H1 (cell line): ENCODE results near the gene EWSR1. TPM values are rescaled to one million over a fixed set of nuclear protein-coding genes. Genes with fewer than 3 reads are reported as not detected.

Source experiments
- CTCF ChIA-PET: fragments of 300-600 bp; sonication (Branson Sonifier 250); formaldehyde crosslinking; loops from one replicate; lab custom pipeline; 2021; ENCODE audit not compliant: partially characterized antibody; lab: Charles Lee
- POLR2A ChIA-PET: fragments of 300-600 bp; sonication (Branson Sonifier 250); formaldehyde crosslinking; loops from one replicate; lab custom pipeline; 2021; ENCODE audit warnings: inconsistent platforms; ENCODE audit not compliant: partially characterized antibody; lab: Charles Lee
- DNase-seq, 2 experiments: peaks; one replicate each; pipeline versions ENCODE4 v3.0.0 to v3.0.0-alpha.2; 2010 to 2022; ENCODE audit warnings: low spot score in 2 of 2, low read depth in 1 of 2, mixed read lengths in 1 of 2
- FAIRE-seq: peaks from 2 replicates; lab custom pipeline; 2011; peaks lifted over from hg19 to GRCh38; lab: Jason Lieb, UNC
- H2AFZ ChIP-seq: 2 replicates; pipeline ENCODE4 v1.8.1; 2012; ENCODE audit warnings: low read length, inconsistent platforms
- H2AK5ac ChIP-seq: 2 replicates; pipeline ENCODE4 v1.6.1; 2013; ENCODE audit warnings: low read depth, low read length
- H2BK120ac ChIP-seq: replicated peaks from 2 replicates; pipeline ENCODE3; 2013; ENCODE audit warnings: low read depth, low read length, inconsistent platforms
- H2BK12ac ChIP-seq: 2 replicates; pipeline ENCODE4 v1.6.1; 2013; ENCODE audit warnings: low read depth, low read length
- H2BK15ac ChIP-seq: 2 replicates; pipeline ENCODE4 v1.6.1; 2013; ENCODE audit warnings: low read length
- H2BK20ac ChIP-seq: 2 replicates; pipeline ENCODE4 v1.6.1; 2013; ENCODE audit warnings: low read length
- H2BK5ac ChIP-seq: 2 replicates; pipeline ENCODE4 v1.6.1; 2013; ENCODE audit warnings: low read depth, low read length
- H3K14ac ChIP-seq: 2 replicates; pipeline ENCODE4 v1.6.1; 2013; ENCODE audit warnings: inconsistent platforms; ENCODE audit not compliant: insufficient read length
- H3K18ac ChIP-seq: 2 replicates; pipeline ENCODE4 v1.6.1; 2013; ENCODE audit warnings: low read length; ENCODE audit errors: extremely low read depth
- H3K23ac ChIP-seq: 2 replicates; pipeline ENCODE4 v1.6.1; 2013; ENCODE audit warnings: inconsistent platforms; ENCODE audit not compliant: insufficient read length
- H3K23me2 ChIP-seq: 2 replicates; pipeline ENCODE4 v1.6.1; 2013; ENCODE audit warnings: low read depth, low read length
- H3K27ac ChIP-seq: 2 replicates; pipeline ENCODE4 v1.6.1; 2011; ENCODE audit warnings: low read depth, low read length, inconsistent platforms
- H3K27me3 ChIP-seq, 4 experiments: replicated peaks in 1 of 4; 1 replicate in 1 of 4; 2 replicates in 3 of 4; pipeline versions ENCODE4 v1.6.1 to v1.8.1; 2011 to 2013; ENCODE audit warnings: low read length in 3 of 4, mild to moderate bottlenecking in 3 of 4, inconsistent platforms in 2 of 4, mixed read lengths in 2 of 4, moderate library complexity in 1 of 4; ENCODE audit not compliant: control insufficient read depth in 3 of 4, insufficient read depth in 3 of 4; ENCODE audit errors: extremely low read depth in 1 of 4
- H3K36me3 ChIP-seq, 4 experiments: 2 replicates each; pipeline versions ENCODE4 v1.6.1 to v1.8.1; 2011 to 2013; ENCODE audit warnings: mild to moderate bottlenecking in 4 of 4, low read length in 3 of 4, moderate library complexity in 2 of 4, control low read depth in 1 of 4, inconsistent platforms in 1 of 4; ENCODE audit not compliant: insufficient read depth in 4 of 4, control insufficient read depth in 2 of 4
- H3K4ac ChIP-seq: replicated peaks from 2 replicates; pipeline ENCODE3; 2013; ENCODE audit warnings: low read length, low read depth, mixed read lengths, inconsistent platforms; ENCODE audit not compliant: insufficient read length
- H3K4me1 ChIP-seq, 4 experiments: replicated peaks in 1 of 4; 1 replicate in 1 of 4; 2 replicates in 3 of 4; pipeline versions ENCODE4 v1.6.1 to v1.8.1; 2011 to 2013; ENCODE audit warnings: low read length in 3 of 4, inconsistent platforms in 2 of 4, mixed read lengths in 1 of 4; ENCODE audit not compliant: insufficient read depth in 4 of 4, control insufficient read depth in 3 of 4
- H3K4me2 ChIP-seq, 2 experiments: 2 replicates each; pipeline versions ENCODE4 v1.6.1 to v1.8.1; 2011 to 2013; ENCODE audit warnings: low read depth in 2 of 2, low read length in 2 of 2, control low read depth in 1 of 2, inconsistent platforms in 1 of 2, mild to moderate bottlenecking in 1 of 2; ENCODE audit not compliant: insufficient read depth in 1 of 2
- H3K4me3 ChIP-seq, 4 experiments: fragments of 200-600, 300-600 bp in 1 of 4; sonication (generic), shearing (Covaris generic), sonication (Bioruptor Twin) in 1 of 4; 2 replicates each; pipeline versions ENCODE4 v1.5.1 to v1.8.1; 2011 to 2016; ENCODE audit warnings: low read length in 4 of 4, low read depth in 3 of 4, control low read depth in 2 of 4, inconsistent platforms in 2 of 4, mild to moderate bottlenecking in 2 of 4, mixed read lengths in 1 of 4, moderate library complexity in 1 of 4; ENCODE audit not compliant: insufficient read depth in 2 of 4; ENCODE audit errors: extremely low read depth in 1 of 4
- H3K56ac ChIP-seq: replicated peaks from 2 replicates; pipeline ENCODE3; 2013; ENCODE audit warnings: low read depth, mild to moderate bottlenecking, mixed read lengths, low read length, inconsistent platforms; ENCODE audit not compliant: insufficient read length
- H3K79me1 ChIP-seq: 2 replicates; pipeline ENCODE4 v1.6.1; 2013; ENCODE audit warnings: low read depth, low read length, control low read depth
- H3K79me2 ChIP-seq, 2 experiments: 2 replicates each; pipeline versions ENCODE4 v1.6.1 to v1.8.1; 2012 to 2013; ENCODE audit warnings: low read length in 2 of 2, mild to moderate bottlenecking in 2 of 2, inconsistent platforms in 1 of 2; ENCODE audit not compliant: insufficient read depth in 2 of 2, control insufficient read depth in 1 of 2
- H3K9ac ChIP-seq, 4 experiments: replicated peaks in 1 of 4; 1 replicate in 1 of 4; 2 replicates in 3 of 4; pipeline versions ENCODE4 v1.6.1 to v1.8.1; 2011 to 2013; ENCODE audit warnings: low read depth in 3 of 4, low read length in 3 of 4, control low read depth in 2 of 4, mild to moderate bottlenecking in 2 of 4, moderate library complexity in 2 of 4, inconsistent platforms in 1 of 4; ENCODE audit errors: extremely low read depth in 1 of 4
- H3K9me3 ChIP-seq, 2 experiments: 2 replicates each; pipeline versions ENCODE4 v1.6.1 to v1.8.1; 2012 to 2013; ENCODE audit warnings: mild to moderate bottlenecking in 2 of 2, moderate library complexity in 2 of 2, control low read depth in 1 of 2, inconsistent platforms in 1 of 2, low read depth in 1 of 2, low read length in 1 of 2, mixed read lengths in 1 of 2; ENCODE audit not compliant: insufficient read depth in 2 of 2
- H4K20me1 ChIP-seq, 2 experiments: replicated peaks in 1 of 2; 2 replicates each; pipeline versions ENCODE3 to v1.8.1; 2011 to 2013; ENCODE audit warnings: inconsistent platforms in 2 of 2, low read length in 2 of 2, mild to moderate bottlenecking in 1 of 2; ENCODE audit not compliant: insufficient read depth in 2 of 2, control insufficient read depth in 1 of 2
- H4K5ac ChIP-seq: 2 replicates; pipeline ENCODE4 v1.6.1; 2013; ENCODE audit warnings: low read length, low read depth, mixed read lengths, inconsistent platforms; ENCODE audit not compliant: insufficient read length
- H4K8ac ChIP-seq: 2 replicates; pipeline ENCODE4 v1.8.0; 2013; ENCODE audit warnings: mild to moderate bottlenecking, moderate library complexity, low read length, inconsistent platforms; ENCODE audit not compliant: insufficient read depth; ENCODE audit errors: extremely low read depth
- H4K91ac ChIP-seq: replicated peaks from 2 replicates; pipeline ENCODE3; 2013; ENCODE audit warnings: low read length, mixed read lengths, inconsistent platforms; ENCODE audit not compliant: insufficient read length
- ATF2 ChIP-seq: IDR thresholded peaks from 2 replicates; pipeline ENCODE4 v1.6.1; 2012; ENCODE audit warnings: low read length, inconsistent platforms
- BCL11A ChIP-seq, 2 experiments: IDR thresholded peaks; one replicate each; pipeline ENCODE4 v1.6.1; 2011; ENCODE audit warnings: low read depth in 2 of 2, low read length in 2 of 2, mild to moderate bottlenecking in 2 of 2
- CBX5 ChIP-seq: fragments of 300-800, 300-1000 bp; sonication (generic); IDR thresholded peaks from 2 replicates; pipeline ENCODE4 v1.7.1; 2016; ENCODE audit warnings: antibody characterized with exemption, low read length, low read depth
- EZH2 ChIP-seq: fragments of 200-600 bp; sonication (generic); IDR thresholded peaks from 2 replicates; pipeline ENCODE4 v1.7.1; 2012; ENCODE audit warnings: low read depth, mild to moderate bottlenecking, moderate library complexity, low read length, inconsistent platforms; ENCODE audit not compliant: severe bottlenecking
- FOSL1 ChIP-seq: IDR thresholded peaks from 2 replicates; pipeline ENCODE4 v1.6.1; 2011; ENCODE audit warnings: mild to moderate bottlenecking, low read depth, low read length, moderate library complexity; ENCODE audit not compliant: insufficient read depth
- SAP30 ChIP-seq: fragments of 300-600 bp; sonication (generic); IDR thresholded peaks from 2 replicates; pipeline ENCODE4 v1.7.1; 2012; ENCODE audit warnings: low read length, moderate library complexity, mild to moderate bottlenecking, inconsistent platforms; ENCODE audit not compliant: insufficient read depth, insufficient replicate concordance
- SIRT6 ChIP-seq: IDR thresholded peaks from one replicate; pipeline ENCODE4 v1.7.1; 2012; ENCODE audit warnings: low read length, inconsistent platforms
- WGBS, 2 experiments: shearing (Covaris generic) in 1 of 2; methylation state at CpG; one replicate each; pipeline versions ENCODE4 v1.1.6 to v1.1.7; 2013 to 2015; ENCODE audit warnings: low lambda C conversion rate in 2 of 2, mixed read lengths in 2 of 2, inconsistent platforms in 1 of 2, low coverage in 1 of 2, missing lambda C conversion rate in 1 of 2; ENCODE audit not compliant: insufficient replicate concordance in 2 of 2, insufficient coverage in 1 of 2, insufficient read length in 1 of 2; ENCODE audit errors: extremely low coverage in 1 of 2, missing lambda C conversion rate in 1 of 2; 5-methylcytosine and 5-hydroxymethylcytosine counted together
- polyA plus RNA-seq, 7 experiments: library from polyadenylated mRNA; depleted of rRNA in 3 of 7; stranded (reverse) in 5 of 7; unstranded in 2 of 7; fragments of >200 nt in 5 of 7; fragments of 200-250 nt in 2 of 7; gene quantifications; 1 replicate in 5 of 7; 2 replicates in 1 of 7; 4 replicates in 1 of 7; pipeline versions ENCODE4 v1.2.1 to v1.2.3, GENCODE V29; 2011 to 2013; ENCODE audit warnings: missing spikeins in 2 of 7, mixed read lengths in 2 of 7
- total RNA-seq: library from RNA; stranded (reverse); fragmentation: NEBNext Ultra II Directional; extraction: Animal tissue kit (Norgen Biotek cat#: 25700); gene quantifications from 2 replicates; pipeline ENCODE4 v1.2.1, GENCODE V29; 2021

Gene EWSR1
- total and polyA plus RNA-seq, 2 of the 8 experiments (the other 6 are each of a cell fraction or from before 2014, with no cell fraction given): 387 to 930 TPM

- H3K9ac ChIP-seq: no peak overlapping the region
- no peak overlapping the region for H2BK15ac ChIP-seq
- H2BK20ac ChIP-seq: no peak overlapping the region
- H2BK5ac ChIP-seq: no peak overlapping the region
- peaks cover 3 to 4% of the 10 kb centered on the region in 2 experiments; a peak in 1 of 4 replicates for H3K9me3 ChIP-seq
- H4K91ac ChIP-seq: no peak overlapping the region
- H3K27ac ChIP-seq: no peak overlapping the region
- WGBS, 2 experiments: 92% methylated on average over 19 of the region's 19 CpGs; no CpG with 5 or more reads in 1 of the 2 experiments
- CTCF ChIA-PET: interaction anchor here (1.1 to 3.7 kb wide), 5 partner anchors 14 to 29 kb away, joined by 3 to 23 read pairs (median 5); no protein-coding TSS in a partner anchor
- H4K5ac ChIP-seq: no peak overlapping the region
- no peak overlapping the region for H2AK5ac ChIP-seq
- no peak overlapping the region for H3K4me3 ChIP-seq
- no peak overlapping the region for H3K14ac ChIP-seq
- H3K79me1 ChIP-seq: no peaks in the 10 kb centered on the region
- H3K27me3 ChIP-seq: no peaks in the 10 kb centered on the region
- no peaks in the 10 kb centered on the region for H3K79me2 ChIP-seq
- no peak for DNase-seq
- H3K4me1 ChIP-seq: no peaks in the 10 kb centered on the region; a peak in 1 of 7 replicates
- POLR2A ChIA-PET: interaction anchor here (0.7 to 1.8 kb wide), 4 partner anchors 13 to 75 kb away, joined by 3 to 6 read pairs (median 3); partner anchors contain the start of genes EMID1 and GAS2L1
- no peak overlapping the region for H2AFZ ChIP-seq
- no peak overlapping the region for H2BK120ac ChIP-seq
- no peak overlapping the region for H3K4ac ChIP-seq
- H3K23ac ChIP-seq: no peak overlapping the region
- no peak overlapping the region for H2BK12ac ChIP-seq
- H3K4me2 ChIP-seq: no peak overlapping the region
- 0 out of 2 replicates have a peak overlapping the region, but pooled peaks have one; percentile 35 for H4K8ac ChIP-seq
- no peaks in the 10 kb centered on the region for H4K20me1 ChIP-seq
- FAIRE-seq: no peak
- no peaks in the 10 kb centered on the region for H3K23me2 ChIP-seq
- no peak for TF ChIP-seq EZH2
- TF ChIP-seq SAP30: no peak
- no peak for TF ChIP-seq SIRT6
- TF ChIP-seq FOSL1: no peak
- TF ChIP-seq BCL11A (IDR thresholded peaks at IDR 0.05; ENCODE audit: low read depth in 2 of 2, low read length in 2 of 2): no peak
- no peak for TF ChIP-seq ATF2
- TF ChIP-seq CBX5: no peak
- no peak overlapping the region for H3K18ac ChIP-seq
- H3K36me3 ChIP-seq: no peaks in the 10 kb centered on the region
- no peak overlapping the region for H3K56ac ChIP-seq
Measured at GRCh38 chr22:29230972-29231875, 36.8 kb upstream of the EWSR1 start.
